Keratinocyte (primary cell): Measurements from ENCODE around the gene ANKRD53. TPM values are rescaled to one million over a fixed set of nuclear protein-coding genes. Genes with fewer than 3 reads are reported as not detected.
A peak's percentile ranks its signal among the peaks of the same experiment; 100 is the strongest.
"Not testable (repeated sequence)": the region's sequence is repeated elsewhere in the genome, so short reads cannot be mapped to it uniquely, and the experiment has no call there.

Experiments
- DNase-seq: peaks from one replicate; pipeline ENCODE4 v3.0.0-alpha.2; 2011; ENCODE audit warnings: low read depth, missing footprints, low spot score
- FAIRE-seq: peaks from 2 replicates; lab custom pipeline; 2011; peaks lifted over from hg19 to GRCh38; lab: Jason Lieb, UNC
- H2AFZ ChIP-seq: 2 replicates; pipeline ENCODE4 v1.6.0; 2012; ENCODE audit warnings: low read length, control low read depth, inconsistent platforms; ENCODE audit not compliant: control insufficient read depth
- H3K27ac ChIP-seq: 2 replicates; pipeline ENCODE4 v1.5.1; 2011; ENCODE audit warnings: low read length; ENCODE audit not compliant: control insufficient read depth, insufficient read depth
- H3K27me3 ChIP-seq: 3 replicates; pipeline ENCODE4 v1.6.0; 2011; ENCODE audit warnings: low read length; ENCODE audit not compliant: control insufficient read depth, insufficient read depth; ENCODE audit errors: extremely low read depth
- H3K36me3 ChIP-seq, 2 experiments: 2 replicates in 1 of 2; 3 replicates in 1 of 2; pipeline ENCODE4 v1.5.1; 2011; ENCODE audit warnings: low read length in 2 of 2, mild to moderate bottlenecking in 1 of 2; ENCODE audit not compliant: control insufficient read depth in 2 of 2, insufficient read depth in 2 of 2; ENCODE audit errors: extremely low read depth in 1 of 2
- H3K4me1 ChIP-seq: 3 replicates; pipeline ENCODE4 v1.5.1; 2011; ENCODE audit warnings: low read length; ENCODE audit not compliant: control insufficient read depth, insufficient read depth; ENCODE audit errors: extremely low read depth
- H3K4me2 ChIP-seq: 3 replicates; pipeline ENCODE4 v1.6.0; 2011; ENCODE audit warnings: low read depth, low read length; ENCODE audit not compliant: control insufficient read depth, insufficient read depth; ENCODE audit errors: extremely low read depth
- H3K4me3 ChIP-seq, 3 experiments: fragments of 200-600 bp in 1 of 3; sonication (generic) in 1 of 3; 2 replicates in 2 of 3; 3 replicates in 1 of 3; pipeline ENCODE4 v1.5.1; 2011 to 2016; ENCODE audit warnings: low read length in 3 of 3, mild to moderate bottlenecking in 3 of 3, control low read depth in 2 of 3, inconsistent platforms in 1 of 3, low read depth in 1 of 3, mixed read lengths in 1 of 3, mixed run types in 1 of 3, moderate library complexity in 1 of 3; ENCODE audit not compliant: control insufficient read depth in 2 of 3, insufficient read depth in 2 of 3; ENCODE audit errors: extremely low read depth in 1 of 3
- H3K79me2 ChIP-seq: 2 replicates; pipeline ENCODE4 v1.6.0; 2012; ENCODE audit warnings: low read length; ENCODE audit not compliant: control insufficient read depth, insufficient read depth
- H3K9ac ChIP-seq: 3 replicates; pipeline ENCODE4 v1.6.0; 2011; ENCODE audit warnings: low read length; ENCODE audit not compliant: control insufficient read depth, insufficient read depth; ENCODE audit errors: extremely low read depth
- H3K9me1 ChIP-seq: 3 replicates; pipeline ENCODE4 v1.6.0; 2011; ENCODE audit warnings: low read length; ENCODE audit not compliant: control insufficient read depth, insufficient read depth; ENCODE audit errors: extremely low read depth
- H3K9me3 ChIP-seq: 2 replicates; pipeline ENCODE4 v1.5.1; 2012; ENCODE audit warnings: low read depth, low read length; ENCODE audit not compliant: control insufficient read depth
- H4K20me1 ChIP-seq: 3 replicates; pipeline ENCODE4 v1.6.0; 2011; ENCODE audit warnings: low read length; ENCODE audit not compliant: control insufficient read depth, insufficient read depth; ENCODE audit errors: extremely low read depth
- CTCF ChIP-seq, 3 experiments: IDR thresholded peaks in 1 of 3; conservative IDR thresholded peaks in 1 of 3; optimal IDR thresholded peaks in 1 of 3; 2 replicates in 2 of 3; 3 replicates in 1 of 3; pipeline versions ENCODE3 to v1.5.1; 2011; ENCODE audit warnings: low read length in 3 of 3, mild to moderate bottlenecking in 3 of 3, moderate library complexity in 2 of 3, control low read depth in 1 of 3, inconsistent platforms in 1 of 3; ENCODE audit not compliant: insufficient read depth in 2 of 3; ENCODE audit errors: extremely low read depth in 1 of 3
- dilution Hi-C: fragments of 300-500 bp; cut with MboI; formaldehyde crosslinking; loops from one replicate; pipeline ENCODE4 v1.7.0; 2020; ENCODE audit warnings: low sequenced_read_pairs; ENCODE audit not compliant: extremely low pct_ligation_motif_present
- polyA plus RNA-seq, 5 experiments: library from polyadenylated mRNA; depleted of rRNA in 3 of 5; stranded (reverse) in 3 of 5; stranded (forward) in 1 of 5; unstranded in 1 of 5; fragments of >200 nt; gene quantifications; 1 replicate in 1 of 5; 2 replicates in 3 of 5; 3 replicates in 1 of 5; pipeline versions ENCODE4 v1.2.1 to v1.2.3, GENCODE V29; 2011 to 2012; ENCODE audit warnings: missing spikeins in 2 of 5, low read depth in 1 of 5, low replicate concordance in 1 of 5
- small RNA-seq, 3 experiments: library from RNA; depleted of rRNA; stranded (forward); fragments of <200 nt; gene quantifications; one replicate each; pipeline ENCODE3, GENCODE V24; 2012; ENCODE audit warnings: low read depth in 3 of 3, low replicate concordance in 1 of 3; ENCODE audit not compliant: insufficient read length in 3 of 3

Gene ANKRD53
- polyA plus RNA-seq, 1 donor (not counting 4 experiments of a cell fraction or from before 2014, with no cell fraction given), result not detected

GRCh38 chr2:71023553-71024243 is 45.3 kb downstream of the ANKRD53 start:
- DNase-seq, H3K9me3 ChIP-seq, H3K9me1 ChIP-seq, dilution Hi-C loops, H3K27me3 ChIP-seq, H4K20me1 ChIP-seq, H3K36me3 ChIP-seq, H3K4me3 ChIP-seq, H3K79me2 ChIP-seq, FAIRE-seq: not testable (repeated sequence)
- Histone ChIP-seq H3K27ac (peak overlapping the region; percentile 75), H3K4me1 (peaks cover 13% of the 10 kb centered on the region), H2AFZ (peak overlapping the region; percentile 62), H3K9ac (peak overlapping the region; percentile 25), H3K4me2 (peak overlapping the region; percentile 71)
- peak in 1 of 3 experiments; percentile 35 for TF ChIP-seq CTCF (optimal IDR thresholded peaks at IDR 0.05 in 1 of 3, IDR thresholded peaks at IDR 0.05 in 1 of 3, conservative IDR thresholded peaks at IDR 0.05 in 1 of 3; ENCODE audit: extremely low read depth in 1 of 3, insufficient read depth in 2 of 3, low read length in 3 of 3)

Small RNA genes within 50 kb of the gene (small RNA-seq; reads per million reads assigned to genes)
- 0 to 0.67 (median 0) reads per million in 3 experiments for gene RN7SL160P

Other genes with a start within 250 kb of the ANKRD53 start
- 0.05 to 0.19 TPM in 2 of 3 replicates, not detected in the other for gene ADD2, start 210.4 kb upstream of the ANKRD53 start, polyA plus RNA-seq
- gene FIGLA, start 188.0 kb upstream of the ANKRD53 start, polyA plus RNA-seq, result not detected in 3 replicates
- gene CLEC4F, start 158.0 kb upstream of the ANKRD53 start, polyA plus RNA-seq, result not detected in 3 replicates
- not detected in 3 replicates for gene CD207, start 142.8 kb upstream of the ANKRD53 start, polyA plus RNA-seq
- 0.04 to 0.22 TPM in 2 of 3 replicates, not detected in the other for gene VAX2, start 78.1 kb upstream of the ANKRD53 start, polyA plus RNA-seq
- 0.13 TPM in 1 of 3 replicates, not detected in the others for gene ATP6V1B1, start 42.7 kb upstream of the ANKRD53 start, polyA plus RNA-seq
- 66.3 to 78.8 TPM (median 66.6 TPM) in 3 replicates for gene TEX261, start 16.2 kb downstream of the ANKRD53 start, polyA plus RNA-seq
- gene NAGK, start 90.0 kb downstream of the ANKRD53 start, polyA plus RNA-seq, result 61.5 to 89.1 TPM (median 82.9 TPM) in 3 replicates
- 4.5 to 7.4 TPM (median 6.4 TPM) in 3 replicates for gene MCEE, start 151.6 kb downstream of the ANKRD53 start, polyA plus RNA-seq
- gene MPHOSPH10, start 152.0 kb downstream of the ANKRD53 start, polyA plus RNA-seq, result 9.7 to 20.3 TPM (median 16.1 TPM) in 3 replicates
- gene PAIP2B, start 248.5 kb downstream of the ANKRD53 start, polyA plus RNA-seq, result 0.99 to 1.7 TPM (median 1.4 TPM) in 3 replicates